ENCODE measurements around the gene NTN5. TPM values are rescaled to one million over a fixed set of nuclear protein-coding genes. Genes with fewer than 3 reads are reported as not detected.
A peak's percentile ranks its signal among the peaks of the same experiment; 100 is the strongest.

Gene NTN5
- total and polyA plus RNA-seq, 9 of the 15 experiments (the other 6 are each of a cell fraction or from before 2014, with no cell fraction given), result not detected

- TF ChIP-seq E2F6 (IDR thresholded peaks at IDR 0.05; ENCODE audit: borderline replicate concordance in 1 of 2, extremely low read depth in 1 of 2, insufficient read depth in 1 of 2, insufficient read length in 1 of 2, low read depth in 1 of 2, low read length in 1 of 2, poor library complexity in 1 of 2, severe bottlenecking in 1 of 2) (no peak), HNRNPH1 (optimal IDR thresholded peaks at IDR 0.05; ENCODE audit: low read depth, low read length) (no peak), TRIM28 (IDR thresholded peaks at IDR 0.05) (no peak), FOXA1 (IDR thresholded peaks at IDR 0.05; ENCODE audit: borderline replicate concordance) (no peak), HDAC3 (IDR thresholded peaks at IDR 0.05; ENCODE audit: borderline replicate concordance, partially characterized antibody) (no peak), TOE1 (IDR thresholded peaks at IDR 0.05; ENCODE audit: borderline replicate concordance) (no peak), TOE1 (CRISPR knock-in tag; IDR thresholded peaks at IDR 0.05; ENCODE audit: borderline replicate concordance, low read depth) (no peak), NCOA1 (IDR thresholded peaks at IDR 0.05; ENCODE audit: low read depth) (no peak), NUFIP1 (IDR thresholded peaks at IDR 0.05; ENCODE audit: partially characterized antibody) (no peak), ZFPM2 (CRISPR knock-in tag; IDR thresholded peaks at IDR 0.05) (no peak), E2F3 (CRISPR knock-in tag; IDR thresholded peaks at IDR 0.05) (no peak), PTBP1 (IDR thresholded peaks at IDR 0.05; ENCODE audit: low read depth, low read length) (no peak), AFF4 (CRISPR knock-in tag; IDR thresholded peaks at IDR 0.05) (no peak), ERF (CRISPR knock-in tag; IDR thresholded peaks at IDR 0.05) (0 out of 2 replicates have a peak, but pooled peaks have one; percentile 28), U2AF2 (optimal IDR thresholded peaks at IDR 0.05; ENCODE audit: low read depth, low read length) (no peak), SIX5 (IDR thresholded peaks at IDR 0.05; ENCODE audit: borderline replicate concordance in 1 of 2, insufficient read depth in 1 of 2, low read depth in 1 of 2, low read length in 2 of 2) (no peak), SUPT5H (IDR thresholded peaks at IDR 0.05) (0 out of 2 replicates have a peak, but pooled peaks have one; percentile 26), SMAD4 (CRISPR knock-in tag; conservative IDR thresholded peaks at IDR 0.05) (no peak), ETS1 (conservative IDR thresholded peaks at IDR 0.05; ENCODE audit: control insufficient read depth, low read depth, low read length) (0 out of 2 replicates have a peak, but pooled peaks have one; percentile 38)
- TF ChIP-seq, protein P1, sequence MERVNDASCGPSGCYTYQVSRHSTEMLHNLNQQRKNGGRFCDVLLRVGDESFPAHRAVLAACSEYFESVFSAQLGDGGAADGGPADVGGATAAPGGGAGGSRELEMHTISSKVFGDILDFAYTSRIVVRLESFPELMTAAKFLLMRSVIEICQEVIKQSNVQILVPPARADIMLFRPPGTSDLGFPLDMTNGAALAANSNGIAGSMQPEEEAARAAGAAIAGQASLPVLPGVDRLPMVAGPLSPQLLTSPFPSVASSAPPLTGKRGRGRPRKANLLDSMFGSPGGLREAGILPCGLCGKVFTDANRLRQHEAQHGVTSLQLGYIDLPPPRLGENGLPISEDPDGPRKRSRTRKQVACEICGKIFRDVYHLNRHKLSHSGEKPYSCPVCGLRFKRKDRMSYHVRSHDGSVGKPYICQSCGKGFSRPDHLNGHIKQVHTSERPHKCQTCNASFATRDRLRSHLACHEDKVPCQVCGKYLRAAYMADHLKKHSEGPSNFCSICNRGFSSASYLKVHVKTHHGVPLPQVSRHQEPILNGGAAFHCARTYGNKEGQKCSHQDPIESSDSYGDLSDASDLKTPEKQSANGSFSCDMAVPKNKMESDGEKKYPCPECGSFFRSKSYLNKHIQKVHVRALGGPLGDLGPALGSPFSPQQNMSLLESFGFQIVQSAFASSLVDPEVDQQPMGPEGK (CRISPR knock-in tag; IDR thresholded peaks at IDR 0.05; ENCODE audit: borderline replicate concordance), result 0 out of 2 replicates have a peak, but pooled peaks have one; percentile 35
- TF ChIP-seq, protein P2, sequence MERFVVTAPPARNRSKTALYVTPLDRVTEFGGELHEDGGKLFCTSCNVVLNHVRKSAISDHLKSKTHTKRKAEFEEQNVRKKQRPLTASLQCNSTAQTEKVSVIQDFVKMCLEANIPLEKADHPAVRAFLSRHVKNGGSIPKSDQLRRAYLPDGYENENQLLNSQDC (CRISPR knock-in tag; IDR thresholded peaks at IDR 0.05), result no peak
Observed at GRCh38 chr19:48720251-48720612, 47.4 kb upstream of the NTN5 start (continued).
